GM18498 (cell line): ENCODE measurements around the gene SCN4A.
"Not testable (repeated sequence)": the region's sequence is repeated elsewhere in the genome, so short reads cannot be mapped to it uniquely, and the experiment has no call there.

Source experiments
- ATAC-seq: cut with Tn5 transposase; IDR thresholded peaks from one replicate; pipeline ENCODE4 v1.9.1; 2021; ENCODE audit warnings: mild to moderate bottlenecking, moderate library complexity; ENCODE audit not compliant: unreplicated experiment

SCN4A gene

GRCh38 chr17:63986821-63987220 lies 14.1 kb upstream of the SCN4A start:
- no peak for ATAC-seq

- no peak for ATAC-seq
These were observed 12.8 kb upstream of the SCN4A start for GRCh38 chr17:63985387-63986140.

- no peak for ATAC-seq
These were observed 12.1 kb upstream of the SCN4A start for GRCh38 chr17:63984651-63985386.

GRCh38 chr17:63984236-63984635 lies 11.5 kb upstream of the SCN4A start:
- ATAC-seq = no peak

GRCh38 chr17:63983320-63983719 lies 10.6 kb upstream of the SCN4A start:
- ATAC-seq = no peak

GRCh38 chr17:63982641-63983040 lies 9.9 kb upstream of the SCN4A start:
- not testable (repeated sequence) for ATAC-seq

- ATAC-seq = no peak
These were observed 5.8 kb upstream of the SCN4A start for GRCh38 chr17:63978272-63979200.

GRCh38 chr17:63976702-63977101 lies 4.0 kb upstream of the SCN4A start:
- no peak for ATAC-seq

- no peak for ATAC-seq
These were observed 2.9 kb upstream of the SCN4A start for GRCh38 chr17:63975541-63976092.

GRCh38 chr17:63974594-63975192 lies 2.0 kb upstream of the SCN4A start:
- no peak for ATAC-seq

- ATAC-seq = no peak
These were observed 1.3 kb upstream of the SCN4A start for GRCh38 chr17:63973930-63974593.

GRCh38 chr17:63973247-63973646 lies 529 bp upstream of the SCN4A start:
- no peak for ATAC-seq

- ATAC-seq = no peak
These were observed 3.4 kb downstream of the SCN4A start for GRCh38 chr17:63969278-63969677.

- no peak for ATAC-seq
These were observed 4.8 kb downstream of the SCN4A start for GRCh38 chr17:63967953-63968352.

- peak; percentile 67 for ATAC-seq
These were observed 6.0 kb downstream of the SCN4A start for GRCh38 chr17:63966646-63967264.

- ATAC-seq = no peak
These were observed 9.6 kb downstream of the SCN4A start for GRCh38 chr17:63963123-63963522.

GRCh38 chr17:63962298-63962744 lies 10.4 kb downstream of the SCN4A start:
- no peak for ATAC-seq

GRCh38 chr17:63961355-63962212 lies 11.1 kb downstream of the SCN4A start:
- no peak for ATAC-seq

- ATAC-seq = no peak
These were observed 12.3 kb downstream of the SCN4A start for GRCh38 chr17:63960430-63960829.
